GM10266 (cell line): ENCODE measurements around the gene GALK1.

ENCODE experiments used
- DNase-seq: peaks from one replicate; pipeline ENCODE4 v3.0.0; 2012; ENCODE audit errors: extremely low spot score
- CTCF ChIP-seq: IDR thresholded peaks from 2 replicates; pipeline ENCODE4 v1.5.1; 2012; ENCODE audit warnings: mild to moderate bottlenecking, low read depth; ENCODE audit not compliant: control insufficient read depth, insufficient read depth; ENCODE audit errors: missing control alignments

The GALK1 gene

GRCh38 chr17:75725504-75725903 lies 39.5 kb downstream of the GALK1 start:
- DNase-seq: no peak
- TF ChIP-seq CTCF: no peak

DNA sequence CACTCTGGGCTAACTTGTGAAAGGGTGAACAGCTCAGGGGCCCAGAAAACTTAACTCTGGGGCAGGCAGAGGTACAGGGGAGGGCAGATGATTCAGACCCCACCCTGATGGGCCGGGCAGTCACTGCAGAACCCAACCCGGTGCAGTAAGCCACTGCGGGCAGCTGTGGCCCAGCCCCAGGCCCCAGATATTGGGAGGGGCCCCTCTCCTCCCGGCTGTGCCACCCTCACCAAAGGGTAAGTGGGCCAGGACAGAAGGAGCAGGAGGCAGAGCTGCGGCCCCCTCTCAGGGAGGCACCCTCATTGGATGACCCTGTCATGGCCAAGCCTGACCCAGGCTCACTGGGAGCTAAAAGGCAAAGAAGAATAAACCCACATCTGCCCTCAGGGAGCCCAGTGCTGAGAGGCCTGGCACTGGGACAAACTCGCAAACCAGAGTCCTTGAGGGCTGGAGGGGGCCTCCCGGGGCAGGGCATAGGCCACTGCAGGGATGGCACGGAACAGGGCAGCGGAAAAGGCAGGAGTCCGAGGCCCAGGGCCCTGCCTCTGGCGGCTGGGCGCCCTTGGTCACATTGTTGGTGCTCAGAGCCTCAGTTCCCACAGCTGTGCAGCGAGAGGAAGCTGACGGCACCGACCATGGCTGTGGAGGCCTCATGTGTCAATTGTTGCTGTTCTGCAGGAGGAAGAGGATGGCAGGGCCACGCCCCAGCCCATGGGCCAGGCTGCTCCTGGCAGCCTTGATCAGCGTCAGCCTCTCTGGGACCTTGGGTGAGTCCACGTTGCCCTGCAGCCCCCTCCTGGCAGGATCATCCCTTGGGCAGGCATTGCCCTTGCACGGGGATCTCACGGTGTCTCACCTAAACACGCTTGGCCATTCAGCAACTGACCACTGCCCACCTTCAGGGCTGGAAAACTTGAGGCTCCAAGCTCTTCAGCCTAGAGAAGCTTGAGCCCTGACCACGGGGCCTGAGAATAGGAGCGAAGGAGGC lies 40.7 kb downstream of the GALK1 start:
- TF ChIP-seq CTCF: no peak
- DNase-seq: no peak

DNA sequence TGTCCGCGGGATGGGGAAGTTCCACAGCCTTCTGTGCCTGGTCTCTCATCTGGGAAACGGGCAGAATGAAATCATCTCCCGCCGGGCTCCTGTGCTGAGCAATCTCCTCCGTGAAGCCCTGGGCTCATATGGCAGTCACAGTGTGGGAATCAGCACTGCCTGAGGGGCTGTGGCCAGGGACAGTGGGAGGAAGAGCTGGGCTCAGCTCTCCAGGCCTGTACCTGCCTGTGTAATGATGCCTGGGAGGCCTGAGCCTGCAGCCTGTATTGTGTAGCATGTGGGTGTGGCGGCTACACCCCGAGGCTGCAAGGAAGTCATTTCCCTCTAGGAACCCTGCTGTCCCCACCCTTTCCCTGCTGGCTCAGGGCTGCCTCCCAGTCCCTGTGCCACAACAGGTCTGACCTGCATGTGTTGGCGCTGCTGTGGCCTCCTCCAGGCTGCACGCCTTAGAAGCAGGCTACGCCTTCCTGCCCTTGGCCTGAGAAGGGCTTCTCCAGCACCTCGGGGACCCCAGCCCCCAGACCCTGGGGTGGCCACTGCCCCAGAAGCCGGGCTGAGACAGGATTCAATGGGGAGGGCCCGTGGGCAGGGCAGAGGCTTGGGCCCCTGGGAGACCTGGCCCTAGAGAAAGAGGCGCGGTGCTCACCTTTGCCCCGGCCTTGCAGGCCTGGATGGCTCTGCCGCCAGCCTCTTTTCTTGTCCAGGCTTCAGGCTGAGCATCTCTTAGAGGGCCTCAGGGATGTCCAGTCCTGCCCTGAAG lies 41.6 kb downstream of the GALK1 start:
- DNase-seq: no peak
- no peak for TF ChIP-seq CTCF

DNA sequence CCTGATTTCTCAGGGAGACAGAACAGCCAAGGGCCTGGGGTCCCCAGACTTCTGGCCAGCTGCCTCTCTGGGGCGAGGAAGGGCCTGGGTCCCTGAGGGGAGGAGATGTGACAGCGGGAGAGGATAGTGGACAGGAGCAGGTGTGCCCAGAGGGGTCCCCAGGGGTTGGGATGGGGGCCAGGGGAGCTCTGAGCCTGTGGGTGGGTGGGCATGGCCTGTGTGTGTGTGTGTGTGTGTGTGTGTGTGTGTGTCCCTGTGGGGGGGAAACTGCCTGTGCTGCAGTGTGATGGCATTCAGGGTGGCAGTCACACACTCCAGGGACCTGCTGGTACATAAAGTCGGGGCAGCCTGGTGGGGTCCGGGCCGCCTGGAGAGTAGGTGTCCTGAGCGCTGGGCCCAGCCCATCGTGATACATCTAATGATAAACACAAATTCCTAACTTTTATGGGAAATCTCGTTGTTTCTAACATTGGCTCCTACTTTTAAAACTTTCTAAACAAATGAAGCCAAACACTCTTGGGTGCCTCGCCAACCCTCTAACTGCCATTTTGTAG lies 42.4 kb downstream of the GALK1 start:
- TF ChIP-seq CTCF: no peak
- DNase-seq: no peak

DNA sequence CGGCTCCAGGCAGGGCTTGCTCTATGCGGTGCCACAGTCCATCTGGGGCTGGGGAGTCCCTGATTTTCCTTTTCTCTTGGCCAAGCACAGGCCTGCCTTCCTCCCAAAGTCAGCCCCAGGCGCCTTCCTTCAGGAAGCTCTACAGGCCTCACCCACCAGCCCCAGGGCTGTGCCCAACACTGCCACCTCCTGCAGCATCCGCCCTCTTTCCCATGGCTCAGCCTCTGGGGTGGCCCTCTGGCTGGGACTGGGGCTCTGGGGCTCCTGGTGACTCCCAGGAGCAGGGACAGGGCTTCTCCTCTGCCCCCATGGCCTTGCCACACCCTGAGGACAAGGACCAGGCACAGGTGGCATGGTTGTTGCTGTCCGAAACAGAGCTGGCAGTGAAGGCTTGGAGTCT lies 42.9 kb downstream of the GALK1 start:
- DNase-seq: no peak
- no peak for TF ChIP-seq CTCF

DNA sequence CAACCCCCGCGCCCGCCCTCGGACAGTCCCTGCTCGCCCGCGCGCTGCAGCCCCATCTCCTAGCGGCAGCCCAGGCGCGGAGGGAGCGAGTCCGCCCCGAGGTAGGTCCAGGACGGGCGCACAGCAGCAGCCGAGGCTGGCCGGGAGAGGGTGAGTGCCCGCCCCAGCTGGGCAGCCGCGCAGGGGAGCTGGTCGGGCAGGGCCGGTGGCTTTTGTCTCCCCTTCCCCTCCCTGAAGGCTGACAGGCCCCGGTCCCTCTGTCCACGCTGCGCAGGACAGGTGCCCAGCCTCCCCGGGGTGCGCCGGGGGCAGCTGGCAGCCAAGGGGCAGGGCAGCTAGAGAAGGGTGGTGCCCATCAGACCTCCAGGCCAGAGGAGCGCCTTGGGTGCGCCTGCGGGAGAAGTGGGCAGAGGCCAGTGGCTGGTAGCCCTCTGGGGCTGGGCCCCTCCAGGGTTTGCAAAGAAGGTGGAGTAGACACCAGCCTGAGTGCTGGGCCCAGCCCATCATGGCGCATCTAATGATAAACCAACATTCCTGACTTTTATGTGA lies 43.5 kb downstream of the GALK1 start:
- no peak for TF ChIP-seq CTCF
- DNase-seq: no peak
